Bronchial epithelial cell (primary cell): ENCODE data around the gene LRTM2. TPM values are rescaled to one million over a fixed set of nuclear protein-coding genes. Genes with fewer than 3 reads are reported as not detected.

Source experiments
- DNase-seq: peaks from one replicate; pipeline ENCODE4 v3.0.0-alpha.2; 2010; ENCODE audit warnings: low read depth
- FAIRE-seq: peaks from 2 replicates; lab custom pipeline; 2011; peaks lifted over from hg19 to GRCh38; lab: Jason Lieb, UNC
- H3K27me3 ChIP-seq: 2 replicates; pipeline ENCODE4 v1.5.1; 2011; ENCODE audit warnings: low read length; ENCODE audit not compliant: control insufficient read depth, insufficient read depth
- H3K36me3 ChIP-seq: 2 replicates; pipeline ENCODE4 v1.5.1; 2011; ENCODE audit warnings: low read length; ENCODE audit not compliant: control insufficient read depth, insufficient read depth
- H3K4me3 ChIP-seq: 2 replicates; pipeline ENCODE4 v1.5.1; 2011; ENCODE audit warnings: mild to moderate bottlenecking, low read depth, low read length, control low read depth
- CTCF ChIP-seq: IDR thresholded peaks from 2 replicates; pipeline ENCODE4 v1.5.1; 2011; ENCODE audit warnings: mild to moderate bottlenecking, moderate library complexity, low read length, control low read depth, inconsistent platforms; ENCODE audit not compliant: insufficient read depth, severe bottlenecking
- total RNA-seq: library from RNA; depleted of rRNA; stranded (reverse); fragments of >200 nt; gene quantifications from 2 replicates; pipeline ENCODE4 v1.2.1, GENCODE V29; 2014

Gene LRTM2
- total RNA-seq, 1 donor from 2014 or later = not detected

DNA sequence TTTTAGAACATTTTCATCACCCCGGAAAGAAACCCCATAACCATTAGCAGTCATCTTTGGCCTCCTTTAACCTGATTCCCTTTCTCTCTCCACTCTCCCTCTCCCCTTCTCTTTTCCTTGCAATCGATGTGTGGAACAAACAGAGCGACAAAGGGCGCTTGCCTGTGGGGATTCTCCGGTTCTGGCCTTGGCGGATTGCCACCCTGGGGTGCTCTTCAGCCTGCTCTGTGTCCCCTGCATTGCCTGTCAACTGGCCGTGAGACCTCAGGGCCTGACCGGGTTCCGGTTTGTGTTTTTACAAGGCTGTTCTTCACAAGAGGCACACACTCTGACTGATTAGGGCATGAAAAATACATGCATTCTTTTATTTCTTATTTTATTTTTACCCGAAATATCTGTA lies 27.8 kb downstream of the LRTM2 start:
- no peak for DNase-seq
- Histone ChIP-seq H3K4me3 (no peak overlapping the region), H3K36me3 (no peaks in the 10 kb centered on the region), H3K27me3 (no peaks in the 10 kb centered on the region)
- no peak for FAIRE-seq
- TF ChIP-seq CTCF = no peak

GRCh38 chr12:1848745-1849144 lies 28.4 kb downstream of the LRTM2 start:
- TF ChIP-seq CTCF = no peak
- no peak overlapping the region for H3K4me3 ChIP-seq
- DNase-seq (no peak), FAIRE-seq (no peak)
- no peaks in the 10 kb centered on the region for H3K36me3 ChIP-seq
- H3K27me3 ChIP-seq = no peaks in the 10 kb centered on the region

GRCh38 chr12:1851151-1851701 lies 30.9 kb downstream of the LRTM2 start:
- no peak overlapping the region for H3K4me3 ChIP-seq
- no peak for FAIRE-seq
- peak; percentile 35 for DNase-seq
- H3K36me3 ChIP-seq = no peaks in the 10 kb centered on the region
- no peaks in the 10 kb centered on the region for H3K27me3 ChIP-seq
- no peak for TF ChIP-seq CTCF

- no peaks in the 10 kb centered on the region for H3K27me3 ChIP-seq
- no peak for TF ChIP-seq CTCF
- FAIRE-seq = no peak
Measured at GRCh38 chr12:1852076-1852475, 31.7 kb downstream of the LRTM2 start.

GRCh38 chr12:1853716-1854115 lies 33.4 kb downstream of the LRTM2 start:
- H3K4me3 ChIP-seq = no peak overlapping the region
- no peaks in the 10 kb centered on the region for H3K36me3 ChIP-seq
- FAIRE-seq (peak; percentile 62), DNase-seq (no peak)
- no peaks in the 10 kb centered on the region for H3K27me3 ChIP-seq
- no peak for TF ChIP-seq CTCF

More at GRCh38 chr12:1852076-1852475, 31.7 kb downstream of the LRTM2 start:
- Histone ChIP-seq H3K4me3 (no peak overlapping the region), H3K36me3 (no peaks in the 10 kb centered on the region)
- no peak for DNase-seq

GRCh38 chr12:1855241-1855640 lies 34.9 kb downstream of the LRTM2 start:
- Histone ChIP-seq H3K4me3 (no peak overlapping the region), H3K36me3 (no peaks in the 10 kb centered on the region), H3K27me3 (no peaks in the 10 kb centered on the region)
- no peak for DNase-seq
- TF ChIP-seq CTCF = no peak
- FAIRE-seq = no peak
